ENCODE measurements around the gene STK31.
A peak's percentile ranks its signal among the peaks of the same experiment; 100 is the strongest.
"Not testable (repeated sequence)": the region's sequence is repeated elsewhere in the genome, so short reads cannot be mapped to it uniquely, and the experiment has no call there.

STK31 gene

DNA sequence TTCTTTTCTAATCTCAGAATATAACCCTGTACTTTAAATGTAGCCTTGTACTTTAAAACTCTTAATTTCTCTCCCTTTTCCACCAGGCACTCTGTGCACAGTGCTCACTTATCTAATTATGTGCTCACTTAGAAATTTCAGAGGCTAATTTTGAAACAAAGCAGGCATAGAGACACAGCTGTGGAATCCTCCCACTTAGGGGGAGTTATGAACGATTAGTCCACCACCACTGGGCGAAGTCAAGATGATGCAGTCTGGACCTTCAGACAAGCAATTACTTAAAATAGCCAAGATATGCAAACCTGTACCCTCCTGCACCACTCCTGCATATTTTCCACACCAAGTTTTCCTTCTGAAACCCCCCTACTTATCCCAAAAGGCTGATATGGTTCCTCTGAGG is 143.0 kb downstream of the STK31 start:
- DNase-seq (ENCODE audit: low read depth in 1 of 2, low spot score in 1 of 2) = no peak
- no peak for TF ChIP-seq JUND (IDR thresholded peaks at IDR 0.05; ENCODE audit: low read depth)
- in situ Hi-C loops (cut with HindIII; ENCODE audit: low pct_unique_long_range_greater_than_20kb, low sequenced_read_pairs) = no loop called here

DNA sequence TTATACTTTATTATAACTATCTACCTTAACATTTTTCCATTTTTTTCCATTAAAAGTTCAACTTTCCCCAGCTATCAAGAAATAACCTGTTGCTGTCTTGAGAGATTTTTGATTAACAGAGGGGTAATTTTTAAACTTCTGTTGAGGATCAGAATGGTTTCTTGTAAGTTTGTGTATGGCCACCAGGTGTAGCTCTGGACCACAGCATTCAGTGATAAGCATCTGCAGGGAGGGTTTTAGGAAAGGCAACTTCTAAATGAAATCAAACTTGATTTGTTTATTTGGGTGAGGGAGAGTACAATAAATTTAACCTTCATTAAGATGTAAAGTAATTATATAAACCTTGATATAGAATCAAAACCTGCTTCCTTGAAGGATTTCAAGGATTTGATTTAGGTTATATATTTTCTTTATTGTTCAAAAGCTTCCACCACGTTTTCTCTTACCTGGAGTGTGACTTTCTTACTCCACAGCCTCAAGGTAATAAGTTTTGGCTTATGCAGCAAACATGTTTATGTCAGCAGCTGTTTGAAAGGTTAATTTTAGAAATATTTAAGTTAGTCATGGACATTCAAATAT is 153.3 kb downstream of the STK31 start:
- in situ Hi-C loops (cut with HindIII; ENCODE audit: low pct_unique_long_range_greater_than_20kb, low sequenced_read_pairs) = no loop called here
- TF ChIP-seq JUND (IDR thresholded peaks at IDR 0.05; ENCODE audit: low read depth) = no peak
- DNase-seq (ENCODE audit: low read depth in 1 of 2, low spot score in 1 of 2) = peak; percentile 22 to 70

DNA sequence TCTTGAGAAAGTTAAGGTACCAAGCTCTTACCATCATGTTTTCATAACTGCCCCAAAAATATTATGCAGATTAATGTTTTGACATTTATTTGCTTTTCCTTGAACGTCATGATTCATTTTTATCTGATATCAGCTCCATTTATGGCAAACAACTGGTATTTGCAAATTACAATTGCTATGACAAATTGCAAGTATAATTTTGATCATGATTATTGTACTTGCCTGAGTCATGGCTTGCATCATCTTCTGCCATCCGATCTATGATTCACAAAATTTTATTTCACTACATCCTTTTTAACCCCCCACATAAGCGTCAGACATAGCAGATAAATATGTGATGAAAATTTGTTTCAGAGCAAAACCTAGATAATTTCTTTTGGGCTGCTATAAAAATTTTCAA is 155.0 kb downstream of the STK31 start:
- DNase-seq (ENCODE audit: low read depth in 1 of 2, low spot score in 1 of 2) = no peak
- no peak for TF ChIP-seq JUND (IDR thresholded peaks at IDR 0.05; ENCODE audit: low read depth)
- in situ Hi-C loops (cut with HindIII; ENCODE audit: low pct_unique_long_range_greater_than_20kb, low sequenced_read_pairs) = no loop called here

DNA sequence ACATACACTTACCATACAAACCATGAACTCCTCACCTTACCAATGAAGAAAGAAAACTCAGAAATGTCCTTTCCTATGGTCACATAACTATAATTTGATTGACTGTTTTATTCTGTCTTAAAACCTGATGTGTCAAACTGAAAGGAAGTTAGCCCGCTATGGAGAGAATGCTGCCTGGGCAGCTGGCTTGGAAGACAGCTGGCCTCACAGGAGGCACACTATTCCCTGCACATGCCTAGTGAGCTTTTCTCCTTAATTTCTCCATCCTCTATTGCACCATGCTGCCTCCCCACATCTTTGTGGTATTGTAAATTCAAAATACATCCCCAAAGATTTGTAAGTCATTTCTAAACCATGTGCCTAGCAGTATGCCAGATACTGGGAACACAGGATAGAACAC is 163.3 kb downstream of the STK31 start:
- in situ Hi-C loops (cut with HindIII; ENCODE audit: low pct_unique_long_range_greater_than_20kb, low sequenced_read_pairs) = no loop called here
- no peak for DNase-seq (ENCODE audit: low read depth in 1 of 2, low spot score in 1 of 2)
- no peak for TF ChIP-seq JUND (IDR thresholded peaks at IDR 0.05; ENCODE audit: low read depth)

DNA sequence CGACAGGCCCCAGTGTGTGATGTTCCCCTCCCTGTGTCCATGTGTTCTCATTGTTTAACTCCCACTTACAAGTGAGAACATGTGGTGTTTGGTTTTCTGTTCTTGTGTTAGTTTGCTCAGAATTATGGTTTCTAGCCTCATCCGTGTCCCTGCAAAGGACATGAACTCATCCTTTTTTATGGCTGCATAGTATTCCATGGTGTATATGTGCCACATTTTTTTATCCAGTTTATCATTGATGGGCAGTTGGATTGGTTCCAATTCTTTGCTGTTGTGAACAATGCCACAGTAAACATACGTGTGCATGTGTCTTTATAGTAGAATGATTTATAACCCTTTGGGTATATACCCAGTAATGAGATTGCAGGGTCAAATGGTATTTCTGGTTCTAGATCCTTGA is 166.5 kb downstream of the STK31 start:
- in situ Hi-C loops (cut with HindIII; ENCODE audit: low pct_unique_long_range_greater_than_20kb, low sequenced_read_pairs); DNase-seq (ENCODE audit: low read depth in 1 of 2, low spot score in 1 of 2): not testable (repeated sequence)
